NK-92 (cell line): ENCODE data around the gene CDC42BPB.
"Not testable (repeated sequence)": the region's sequence is repeated elsewhere in the genome, so short reads cannot be mapped to it uniquely, and the experiment has no call there.

ENCODE experiments used
- DNase-seq: peaks from one replicate; lab custom pipeline; 2025; ENCODE audit not compliant: unreplicated experiment; lab: John Stamatoyannopoulos, UW

CDC42BPB gene

GRCh38 chr14:102929241-102930137 is 127.9 kb downstream of the CDC42BPB start:
- DNase-seq: no peak

- DNase-seq: peak; percentile 9
Observed at GRCh38 chr14:102928412-102929240, 128.7 kb downstream of the CDC42BPB start.

DNA sequence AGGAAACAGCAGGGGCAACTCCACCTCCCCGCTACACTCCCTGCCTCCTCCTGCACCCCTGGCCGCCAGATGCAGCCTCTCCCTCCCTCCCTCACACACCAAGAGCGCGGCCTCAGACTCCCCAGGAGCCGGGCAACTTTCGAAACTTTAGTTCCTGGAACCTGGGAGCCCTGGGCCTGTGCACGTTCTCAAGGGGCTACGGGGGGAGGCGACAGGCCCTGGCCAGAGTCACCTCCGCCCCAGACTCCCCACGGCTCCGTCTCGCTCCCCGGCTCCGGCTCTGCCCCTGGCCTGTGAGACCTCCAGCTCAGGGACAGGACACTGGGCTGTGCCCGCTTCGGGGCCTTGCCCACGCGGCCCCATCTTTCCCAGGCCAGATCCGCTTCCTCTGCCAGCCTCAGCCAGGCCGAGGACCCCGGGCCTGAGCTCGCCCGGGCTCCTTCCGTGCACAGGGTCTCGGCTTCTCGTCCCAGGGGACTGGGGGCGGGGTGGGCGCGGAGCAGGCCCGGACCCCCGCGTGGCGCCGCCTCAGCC is 129.4 kb downstream of the CDC42BPB start:
- no peak for DNase-seq

GRCh38 chr14:102927346-102927877 is 129.9 kb downstream of the CDC42BPB start:
- no peak for DNase-seq

- not testable (repeated sequence) for DNase-seq
Observed at GRCh38 chr14:102926840-102927239, 130.5 kb downstream of the CDC42BPB start.

GRCh38 chr14:102926104-102926503 is 131.2 kb downstream of the CDC42BPB start:
- DNase-seq: no peak

DNA sequence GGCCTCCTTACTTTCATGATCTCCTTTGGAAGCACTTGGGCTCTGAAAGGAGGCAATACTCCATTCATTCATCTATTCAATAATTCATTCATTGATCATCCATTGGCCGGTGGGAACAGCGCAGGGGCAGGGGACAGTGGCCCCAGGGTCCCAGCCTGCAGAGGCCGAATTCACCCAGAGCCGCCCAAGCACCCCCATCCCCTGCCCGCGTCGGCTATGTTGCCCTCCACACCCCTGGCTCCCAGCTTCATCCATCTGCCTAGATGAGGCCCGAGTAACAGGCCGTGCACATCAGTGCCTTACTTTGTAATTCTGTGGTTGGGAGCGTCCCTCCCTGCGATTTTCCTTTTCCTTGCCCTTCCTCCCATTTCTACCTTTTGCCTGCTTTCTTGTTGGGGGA is 131.7 kb downstream of the CDC42BPB start:
- no peak for DNase-seq

GRCh38 chr14:102924632-102925588 is 132.4 kb downstream of the CDC42BPB start:
- DNase-seq: no peak

DNA sequence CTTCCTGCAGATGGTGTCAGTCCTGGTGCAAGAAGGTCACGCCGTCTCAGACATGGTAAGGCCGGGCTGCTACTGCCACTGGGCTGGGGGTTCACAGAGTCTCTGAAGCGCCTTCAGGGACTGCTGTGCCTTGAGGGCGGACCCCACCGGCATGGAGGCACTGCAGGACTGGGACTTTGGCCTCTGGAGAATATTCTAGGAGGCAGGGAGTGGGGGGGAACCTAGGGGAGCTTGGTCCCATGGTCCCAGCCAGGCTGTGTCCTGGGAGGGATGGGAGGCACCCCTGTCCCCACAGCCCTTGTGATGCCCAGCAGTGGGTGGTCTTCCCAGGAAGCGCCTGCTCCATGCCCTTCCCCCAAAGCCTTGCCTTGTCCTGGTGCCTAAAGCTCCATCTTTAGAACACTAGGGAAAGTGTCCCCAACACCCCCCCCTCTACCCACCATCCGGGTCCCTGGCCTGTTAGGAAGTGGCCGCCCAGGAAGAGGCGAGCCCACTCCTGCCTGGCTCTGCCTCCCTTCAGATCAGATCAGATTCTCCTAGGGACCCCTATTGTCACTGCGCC is 133.3 kb downstream of the CDC42BPB start:
- DNase-seq: no peak

DNA sequence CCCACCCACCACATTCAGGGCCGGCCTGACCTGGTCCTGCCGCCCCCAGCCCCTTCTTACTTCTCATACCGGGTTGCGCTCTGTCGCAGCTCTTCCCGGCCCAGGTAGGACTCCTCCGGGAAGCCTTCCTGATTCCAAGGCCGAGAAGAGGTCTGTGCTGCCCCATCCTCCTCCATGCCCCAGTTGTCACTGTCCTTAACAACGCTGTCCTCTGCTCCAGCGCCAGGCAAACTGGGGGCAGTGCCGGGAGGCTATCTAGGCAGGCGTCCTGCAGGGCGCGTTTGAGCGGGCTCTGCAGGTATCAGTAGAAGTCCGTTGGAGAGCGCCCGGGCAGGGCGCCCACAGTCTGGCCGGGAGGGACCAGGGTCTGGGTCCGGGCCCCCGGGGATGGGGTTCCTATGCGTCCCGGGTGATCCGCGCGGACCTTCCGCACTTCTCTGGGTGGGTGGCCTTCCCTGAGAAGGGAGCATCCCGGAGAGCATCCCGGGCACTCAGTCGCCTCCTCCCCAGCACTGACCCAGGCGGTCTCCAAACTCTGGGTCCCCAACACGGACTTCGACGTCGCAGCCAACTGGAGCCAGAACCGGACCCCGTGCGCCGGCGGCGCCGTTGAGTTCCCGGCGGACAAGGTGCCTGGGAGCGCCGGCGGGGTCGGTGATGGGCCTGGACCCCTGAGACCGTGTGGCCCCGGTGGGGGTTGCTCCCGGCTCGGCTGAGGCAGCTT is 134.0 kb downstream of the CDC42BPB start:
- no peak for DNase-seq

DNA sequence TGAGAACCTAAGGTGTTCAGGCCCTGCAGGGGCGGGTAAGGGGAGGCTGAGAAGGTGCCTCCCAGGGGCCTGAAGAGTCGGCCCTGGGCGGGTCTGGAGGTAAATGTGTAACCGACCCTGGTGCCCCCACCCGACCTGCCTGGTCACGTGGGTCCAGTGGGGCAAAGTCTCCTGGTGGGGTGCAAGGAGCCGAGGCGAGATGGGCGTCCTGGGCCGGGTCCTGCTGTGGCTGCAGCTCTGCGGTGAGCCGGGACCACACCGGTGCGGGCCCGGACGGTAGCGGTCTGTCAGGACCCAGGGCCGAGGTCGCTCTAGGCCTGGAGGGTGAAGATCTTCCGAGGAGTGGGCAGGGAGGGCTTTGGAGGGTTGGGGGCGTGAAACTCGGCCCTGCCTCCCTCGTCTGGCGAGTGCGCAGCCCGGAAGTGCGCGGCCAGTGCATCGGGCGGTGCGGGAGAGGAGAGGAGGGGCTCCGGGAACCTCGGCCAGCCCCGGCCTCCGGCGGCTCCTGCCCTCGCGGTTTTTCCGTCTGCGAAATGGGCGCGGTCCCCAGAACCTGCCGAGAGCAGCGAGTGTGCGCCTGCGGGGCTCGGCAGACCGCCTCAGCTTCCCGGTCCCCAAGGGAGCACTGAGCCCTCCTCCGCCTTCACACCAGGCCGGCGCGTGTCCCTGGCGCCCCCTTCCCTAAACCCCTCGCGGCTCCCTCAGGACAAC is 134.7 kb downstream of the CDC42BPB start, which contains the start of gene AMN:
Gene AMN (plus strand): TSS at position 174 of the 711 bp plus-strand sequence. CDS start 26 bp downstream, at position 200.
- no peak for DNase-seq

- DNase-seq: no peak
Observed at GRCh38 chr14:102920998-102921304, 136.4 kb downstream of the CDC42BPB start.

DNA sequence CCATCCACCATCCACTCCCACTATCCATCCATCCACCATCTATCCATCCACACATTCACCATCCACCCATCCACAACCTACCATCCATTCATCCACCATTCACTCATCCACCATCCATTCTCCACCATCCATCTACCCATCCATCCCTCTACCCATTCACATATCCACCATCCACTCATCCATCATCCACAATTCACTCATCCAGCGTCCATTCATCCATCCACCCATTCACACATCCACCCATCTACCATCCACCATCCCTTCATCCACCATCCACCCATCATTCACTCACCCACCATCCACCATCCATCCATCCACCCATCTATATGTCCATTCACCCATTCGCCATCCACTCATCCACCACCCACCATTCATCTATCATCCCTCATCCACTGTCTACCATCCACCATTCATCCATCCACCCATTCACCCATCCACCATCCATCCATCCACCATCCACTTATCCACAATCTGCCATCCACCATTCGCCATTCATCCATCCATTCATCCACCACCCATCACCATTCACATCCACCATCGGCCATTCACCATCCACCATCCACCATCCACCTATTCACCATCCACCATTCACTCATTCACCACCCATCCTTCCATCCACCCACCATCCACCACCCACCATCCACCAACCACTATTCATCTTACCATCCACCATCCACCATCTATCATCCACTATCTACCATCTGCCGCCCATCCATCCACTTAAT is 136.9 kb downstream of the CDC42BPB start:
- DNase-seq: no peak

- DNase-seq: no peak
Observed at GRCh38 chr14:102918438-102918837, 138.9 kb downstream of the CDC42BPB start.

GRCh38 chr14:102917469-102918211 is 139.7 kb downstream of the CDC42BPB start:
- no peak for DNase-seq

DNA sequence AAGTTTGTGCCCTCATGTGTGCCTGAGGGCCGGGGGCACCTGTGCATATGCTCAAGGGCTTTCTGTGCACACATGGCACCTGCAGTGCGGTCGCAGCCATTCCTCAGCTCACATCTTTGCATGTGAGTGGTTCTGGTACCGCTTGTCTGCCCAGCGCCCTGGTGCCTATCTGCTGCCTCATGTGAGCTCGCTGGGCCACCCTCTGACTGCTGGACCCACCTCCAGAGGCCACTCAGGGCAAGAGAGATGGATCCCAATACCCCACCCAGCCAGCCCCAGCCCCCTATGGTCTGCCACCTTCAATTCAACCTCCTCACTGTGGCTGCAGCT is 140.3 kb downstream of the CDC42BPB start:
- DNase-seq: no peak

GRCh38 chr14:102916347-102917055 is 140.8 kb downstream of the CDC42BPB start:
- DNase-seq: no peak
